HUES6 (cell line): ENCODE data around the gene SNUPN.
A peak's percentile ranks its signal among the peaks of the same experiment; 100 is the strongest.

Experiments used
- H3K27ac ChIP-seq: 2 replicates; pipeline ENCODE4 v1.7.0; 2013; ENCODE audit warnings: low read depth, mild to moderate bottlenecking, low read length, inconsistent platforms
- H3K27me3 ChIP-seq: 2 replicates; pipeline ENCODE4 v1.6.1; 2013; ENCODE audit warnings: low read length; ENCODE audit not compliant: control insufficient read depth, insufficient read depth
- H3K36me3 ChIP-seq: 2 replicates; pipeline ENCODE4 v1.6.1; 2013; ENCODE audit warnings: low read length; ENCODE audit not compliant: control insufficient read depth, insufficient read depth
- H3K4me1 ChIP-seq: 2 replicates; pipeline ENCODE4 v1.6.1; 2013; ENCODE audit warnings: low read length; ENCODE audit not compliant: control insufficient read depth, insufficient read depth
- H3K4me3 ChIP-seq: 2 replicates; pipeline ENCODE4 v1.5.1; 2013; ENCODE audit warnings: low read depth, low read length
- H3K9ac ChIP-seq: one replicate; pipeline ENCODE4 v1.6.1; 2013; ENCODE audit warnings: mild to moderate bottlenecking, low read length
- H3K9me3 ChIP-seq: 2 replicates; pipeline ENCODE4 v1.6.1; 2013; ENCODE audit warnings: low read depth, low read length; ENCODE audit not compliant: control insufficient read depth, insufficient read depth

The SNUPN gene

DNA sequence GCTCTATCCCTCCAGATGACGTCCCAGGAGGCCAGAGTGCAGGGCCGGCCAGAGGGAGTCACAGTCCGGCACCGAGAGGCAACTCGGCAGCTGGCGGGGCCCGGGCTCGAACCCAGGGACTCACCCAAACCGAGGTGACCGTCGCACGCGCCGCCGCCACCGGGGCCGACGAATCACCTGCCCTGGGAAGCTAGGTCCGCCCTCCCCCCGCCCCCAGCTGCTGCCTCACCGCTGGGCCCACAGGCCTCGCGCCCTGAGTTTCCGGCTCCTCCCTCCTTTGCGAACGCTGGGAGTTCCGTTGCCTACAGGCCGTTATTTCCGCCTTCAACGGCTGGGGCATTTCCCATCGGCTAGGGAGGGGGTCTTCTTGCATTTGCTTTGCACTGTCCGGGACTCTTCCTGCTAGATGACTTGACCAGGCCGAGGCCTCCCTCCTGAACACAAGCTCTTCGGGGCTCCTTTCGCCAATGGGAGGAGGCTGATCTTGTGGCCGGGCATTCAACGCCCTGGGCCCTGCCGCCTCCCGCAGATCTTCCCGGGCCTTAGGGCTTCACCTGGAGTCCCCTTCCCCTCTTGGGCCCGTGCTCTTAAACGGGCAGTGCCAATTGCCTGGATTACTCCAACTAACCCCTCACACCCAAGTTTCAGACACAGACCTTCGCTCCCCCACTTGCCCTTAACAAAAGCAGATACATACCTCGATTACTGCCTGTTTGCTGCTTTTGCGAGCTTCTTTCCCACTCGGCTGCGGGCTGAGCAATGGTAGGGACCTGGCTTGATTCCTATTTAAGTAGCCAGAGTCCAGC lies at the start of gene SNUPN:
TSS of gene SNUPN (minus strand) at position 184 of the 806 bp plus-strand sequence. CDS start 4,674 bp downstream, outside the sequence.
- peak within 1 kb of the TSS; percentile 87 for H3K4me3 ChIP-seq
- H3K9me3 ChIP-seq = no peaks in the 10 kb centered on the region
- peaks cover under 1% of the 10 kb centered on the region; the same call in 1 of the 2 replicates for H3K36me3 ChIP-seq
- peak within 1 kb of the TSS; percentile 96 for H3K9ac ChIP-seq
- H3K27ac ChIP-seq = peak within 1 kb of the TSS; percentile 97
- no peaks in the 10 kb centered on the region for H3K27me3 ChIP-seq
- H3K4me1 ChIP-seq = peaks cover 5% of the 10 kb centered on the region; the same call in 1 of the 2 replicates

GRCh38 chr15:75674366-75674765 lies 48.8 kb upstream of the SNUPN start:
- Histone ChIP-seq H3K4me3 (no peak overlapping the region), H3K27ac (no peak overlapping the region), H3K9ac (no peak overlapping the region), H3K4me1 (peaks cover 26% of the 10 kb centered on the region), H3K36me3 (no peaks in the 10 kb centered on the region), H3K9me3 (no peaks in the 10 kb centered on the region), H3K27me3 (no peaks in the 10 kb centered on the region)

DNA sequence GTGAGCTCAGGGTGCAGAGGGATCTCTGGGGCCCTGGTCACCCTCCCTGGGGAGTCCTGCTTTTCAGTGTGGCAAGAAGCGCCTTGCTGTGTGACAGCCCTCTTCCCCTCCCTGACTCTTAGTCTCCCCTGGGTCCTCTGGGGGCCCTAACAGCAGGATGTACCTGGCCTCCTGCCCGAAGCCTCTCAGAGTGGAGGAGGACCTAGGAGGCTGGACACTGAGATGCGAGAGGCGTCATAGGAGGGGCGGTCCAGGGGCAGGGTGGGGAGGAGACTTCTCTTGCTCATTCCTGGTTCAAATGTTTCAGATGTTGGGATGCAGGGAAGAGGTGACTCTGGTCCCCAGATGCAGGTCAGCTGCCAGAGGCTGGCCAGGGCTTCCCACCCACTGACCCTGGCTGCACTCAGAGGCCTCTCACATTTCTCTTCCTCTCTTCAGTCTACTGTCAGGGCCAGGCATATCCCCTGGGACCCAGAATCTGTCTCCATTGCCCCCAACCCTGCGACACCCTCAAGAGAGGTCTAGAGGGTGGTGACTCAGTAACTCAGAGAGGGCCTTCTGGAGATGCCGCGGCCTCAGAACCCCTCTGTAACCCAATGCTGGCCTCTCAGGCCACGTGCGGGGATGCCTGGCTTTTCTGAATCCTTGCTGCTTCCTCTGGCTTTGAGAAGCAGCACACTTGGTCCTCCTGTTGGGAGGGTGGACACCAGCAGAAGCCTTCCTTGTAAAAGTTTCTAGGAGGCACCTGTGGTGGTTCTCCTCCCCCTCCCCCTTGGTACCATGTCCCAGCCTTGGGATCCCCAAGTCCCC lies 48.1 kb upstream of the SNUPN start:
- Histone ChIP-seq H3K27ac (peak overlapping the region; percentile 46; the same call in 1 of the 2 replicates), H3K4me3 (no peak overlapping the region), H3K9ac (peak overlapping the region; percentile 66)

DNA sequence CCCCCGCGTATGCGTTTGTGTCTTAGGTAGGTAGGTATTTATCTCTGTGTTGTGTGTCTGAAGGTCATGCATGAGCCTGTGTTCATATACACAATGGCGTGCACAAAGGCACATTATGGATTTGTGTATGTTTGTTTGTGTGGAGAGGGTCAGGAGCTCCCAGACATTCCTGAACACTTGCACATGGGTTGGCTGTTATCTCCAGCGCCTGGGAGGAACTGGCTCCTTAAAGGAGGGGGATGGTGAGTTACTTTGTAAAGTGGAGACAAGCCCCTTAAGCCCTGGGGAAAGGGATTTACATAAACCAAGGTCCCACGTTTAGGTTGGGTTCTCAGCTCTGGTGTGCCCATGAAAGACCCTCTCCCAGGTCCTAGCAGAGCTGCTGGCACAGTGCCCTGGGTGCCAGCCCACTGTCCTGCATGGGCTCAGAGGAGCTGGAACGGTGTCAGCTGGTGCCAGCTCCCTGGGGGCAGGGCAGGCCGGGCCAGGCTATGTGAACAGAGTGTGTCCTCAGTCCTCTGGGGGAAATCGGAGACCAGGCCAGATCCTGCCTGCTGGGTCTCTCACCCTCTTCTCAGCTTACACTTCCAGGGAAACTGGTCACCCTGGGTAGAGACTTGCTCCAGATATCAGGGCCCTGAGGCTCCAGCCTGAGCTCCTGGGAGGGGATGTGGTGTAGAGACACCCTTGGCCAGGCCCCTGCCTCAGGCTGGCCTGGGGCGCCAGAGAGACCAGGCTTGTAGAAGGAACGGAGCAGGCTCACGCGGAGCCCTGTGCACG lies 47.3 kb upstream of the SNUPN start:
- Histone ChIP-seq H3K4me1 (peaks cover 26% of the 10 kb centered on the region), H3K27me3 (no peaks in the 10 kb centered on the region), H3K4me3 (peak overlapping the region; percentile 20; the same call in 1 of the 2 replicates), H3K9me3 (no peaks in the 10 kb centered on the region), H3K9ac (peak overlapping the region; percentile 66), H3K27ac (peak overlapping the region; percentile 46; the same call in 1 of the 2 replicates), H3K36me3 (no peaks in the 10 kb centered on the region)

More for the DNA sequence above, 48.1 kb upstream of the SNUPN start:
- Histone ChIP-seq H3K36me3 (no peaks in the 10 kb centered on the region), H3K4me1 (peaks cover 26% of the 10 kb centered on the region), H3K27me3 (no peaks in the 10 kb centered on the region), H3K9me3 (no peaks in the 10 kb centered on the region)

DNA sequence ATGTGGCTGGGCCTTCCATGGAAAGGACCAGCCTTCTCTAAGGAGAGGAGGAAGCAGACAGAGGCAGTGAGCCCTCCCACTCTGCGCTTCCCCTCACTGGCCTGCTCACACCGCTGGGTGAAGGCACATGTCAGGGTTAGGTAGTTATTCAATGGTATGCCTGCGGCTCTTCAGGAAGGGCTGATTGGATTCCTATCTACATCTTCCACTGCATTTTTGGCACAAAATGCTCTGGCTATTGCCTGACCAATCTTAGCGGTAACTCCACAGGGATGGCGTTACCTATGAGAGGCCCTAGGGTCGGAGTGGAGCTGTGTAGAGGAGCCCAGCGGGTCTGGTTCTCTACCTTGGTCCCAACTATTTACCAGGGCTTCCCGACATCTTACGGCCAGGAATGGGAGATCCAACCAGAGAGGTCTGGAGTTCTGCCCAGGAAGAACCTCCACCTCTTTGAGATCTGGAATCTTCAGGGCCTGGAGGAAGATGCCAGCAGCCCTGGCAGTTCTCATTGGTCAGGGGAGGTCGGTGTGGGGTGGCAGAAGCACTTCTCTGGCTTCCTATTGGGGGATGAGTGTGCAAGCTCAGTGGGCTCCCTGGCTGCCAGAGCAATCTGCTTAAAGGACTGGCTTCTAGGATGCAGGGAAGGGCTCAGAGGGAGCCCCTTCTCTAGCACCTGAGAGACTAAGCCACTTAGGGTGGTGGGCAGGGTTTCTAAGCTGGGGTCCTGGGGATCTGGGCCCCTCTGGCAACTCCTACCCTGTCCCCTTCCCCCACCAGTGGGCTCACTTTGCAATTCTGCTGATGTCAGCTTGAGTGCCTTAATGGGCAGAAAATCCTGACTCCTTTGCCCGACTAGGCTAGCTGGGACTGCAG lies 46.4 kb upstream of the SNUPN start:
- H3K36me3 ChIP-seq = no peaks in the 10 kb centered on the region
- H3K4me3 ChIP-seq = peak overlapping the region; percentile 20; the same call in 1 of the 2 replicates
- H3K9ac ChIP-seq = peak overlapping the region; percentile 66
- H3K27me3 ChIP-seq = no peaks in the 10 kb centered on the region
- H3K27ac ChIP-seq = peak overlapping the region; percentile 46; the same call in 1 of the 2 replicates
- peaks cover 26% of the 10 kb centered on the region for H3K4me1 ChIP-seq
- H3K9me3 ChIP-seq = no peaks in the 10 kb centered on the region

DNA sequence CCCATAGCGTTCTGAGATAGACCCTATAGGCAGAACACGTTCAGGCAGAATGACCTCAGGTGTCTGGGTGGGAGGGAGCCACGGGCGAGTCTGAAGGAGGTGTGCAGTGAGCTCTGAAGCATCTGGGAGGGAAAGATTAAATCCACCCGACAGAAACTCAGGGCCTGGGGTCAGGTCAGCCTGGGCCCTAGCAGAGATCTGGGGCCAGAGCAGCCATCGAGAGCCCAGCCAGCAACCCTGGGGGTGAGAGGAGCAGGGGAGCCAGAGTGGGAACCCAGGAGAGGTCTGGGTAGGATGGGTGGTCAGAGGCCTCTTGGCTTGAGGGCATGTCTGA lies 44.3 kb upstream of the SNUPN start:
- Histone ChIP-seq H3K36me3 (no peaks in the 10 kb centered on the region), H3K9me3 (no peaks in the 10 kb centered on the region), H3K9ac (no peak overlapping the region)

DNA sequence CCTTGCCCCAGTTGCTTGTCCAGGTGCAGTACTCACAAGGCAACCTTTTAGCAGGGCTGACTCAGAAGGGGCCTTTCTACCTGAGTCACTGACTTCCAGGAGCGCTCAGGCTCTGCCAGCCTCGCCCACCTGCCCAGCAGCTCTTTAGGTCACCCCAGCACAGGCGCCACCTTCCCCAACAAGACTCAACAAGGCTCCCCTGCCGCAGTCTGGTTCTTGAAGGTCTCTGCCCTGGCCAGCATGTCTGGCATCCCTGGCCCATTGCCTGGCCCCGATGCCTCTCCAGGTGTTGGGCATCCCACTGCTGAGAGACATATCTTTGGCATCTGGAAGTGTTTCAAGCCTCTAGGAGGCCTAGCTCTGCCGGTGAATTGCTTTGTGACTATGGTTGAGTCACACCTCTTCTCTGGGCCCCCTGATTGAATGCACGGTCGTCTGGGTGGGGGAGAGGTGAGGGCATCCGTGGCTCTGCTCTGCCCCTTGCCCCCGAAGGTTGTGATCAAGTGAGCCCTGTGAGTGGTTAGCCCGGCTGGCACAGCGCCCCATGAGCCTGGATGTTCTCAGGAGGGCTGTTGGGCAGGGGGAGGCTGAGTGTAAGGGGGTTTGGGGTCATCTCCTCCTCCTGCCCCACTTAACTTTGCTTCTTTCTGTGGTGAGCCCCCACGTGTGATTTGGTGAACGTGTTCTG lies 43.8 kb upstream of the SNUPN start:
- H3K27ac ChIP-seq = no peak overlapping the region
- H3K36me3 ChIP-seq = no peaks in the 10 kb centered on the region
- H3K27me3 ChIP-seq = no peaks in the 10 kb centered on the region
- H3K4me3 ChIP-seq = no peak overlapping the region
- no peak overlapping the region for H3K9ac ChIP-seq
- H3K9me3 ChIP-seq = no peaks in the 10 kb centered on the region
- peaks cover 26% of the 10 kb centered on the region for H3K4me1 ChIP-seq

More for the DNA sequence above, 44.3 kb upstream of the SNUPN start:
- Histone ChIP-seq H3K27me3 (no peaks in the 10 kb centered on the region), H3K27ac (no peak overlapping the region), H3K4me3 (no peak overlapping the region), H3K4me1 (peaks cover 26% of the 10 kb centered on the region)

DNA sequence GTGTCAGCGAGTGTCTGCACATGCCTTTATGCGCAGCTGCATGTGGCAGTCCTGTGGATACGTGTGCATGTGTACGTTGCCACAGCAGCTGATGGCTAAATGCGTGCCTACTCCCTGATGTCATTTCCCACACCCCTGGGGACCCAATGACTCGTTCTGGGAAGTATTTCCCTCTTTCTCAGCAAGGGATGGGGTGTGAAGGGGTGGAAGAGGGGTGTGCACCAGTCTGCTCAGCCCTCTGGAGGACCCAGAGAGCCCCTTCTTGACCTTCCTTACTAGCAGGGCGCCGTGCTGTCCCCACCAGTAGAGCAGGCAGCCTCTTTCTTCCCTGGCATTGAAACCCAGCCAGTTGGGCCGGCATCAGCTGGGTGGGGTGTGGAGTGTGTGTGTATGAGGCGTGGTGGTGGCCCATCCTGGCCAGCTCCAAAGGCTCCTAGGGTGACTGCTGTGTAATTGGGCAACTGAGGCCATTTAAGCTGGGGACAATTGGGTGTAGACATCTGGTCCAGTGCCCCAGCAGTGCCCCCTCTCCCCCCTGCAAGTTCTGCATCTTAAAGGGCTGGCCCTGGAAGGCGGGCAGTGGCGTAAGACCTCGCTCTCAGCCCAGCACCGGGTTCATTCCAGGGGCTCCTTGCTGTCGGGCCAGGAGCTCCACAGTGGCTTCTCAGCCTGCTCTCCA lies 41.4 kb upstream of the SNUPN start:
- H3K27me3 ChIP-seq = no peaks in the 10 kb centered on the region
- H3K36me3 ChIP-seq = no peaks in the 10 kb centered on the region; the same call in 1 of the 2 replicates
- H3K4me1 ChIP-seq = peaks cover 6% of the 10 kb centered on the region
- H3K9ac ChIP-seq = no peak overlapping the region
- no peaks in the 10 kb centered on the region for H3K9me3 ChIP-seq
- no peak overlapping the region for H3K27ac ChIP-seq
- no peak overlapping the region for H3K4me3 ChIP-seq

DNA sequence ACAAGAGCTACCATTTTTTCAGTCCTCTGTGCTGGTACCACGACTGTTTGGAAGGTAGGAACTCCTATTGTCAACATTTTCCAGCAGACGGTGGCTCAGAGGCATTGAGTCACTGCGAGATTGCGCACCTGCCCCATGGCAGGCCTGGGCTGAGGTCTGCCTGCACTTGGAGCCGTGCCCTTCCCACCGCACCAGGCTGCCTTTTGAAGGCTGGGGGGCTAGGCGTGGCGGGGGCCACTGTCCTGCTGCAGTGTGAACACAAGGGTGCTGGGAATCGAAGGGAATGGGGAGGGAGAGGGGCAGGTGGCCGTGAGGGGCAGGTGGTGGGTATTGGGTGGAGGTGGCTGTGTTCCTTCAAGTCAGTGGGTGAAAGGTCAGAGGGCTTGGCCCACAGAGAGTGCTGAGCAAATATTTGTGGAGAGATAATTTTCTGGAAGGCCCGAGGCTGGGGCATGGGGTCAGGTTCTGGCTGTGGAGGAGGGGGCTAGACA lies 38.5 kb upstream of the SNUPN start:
- H3K4me3 ChIP-seq = no peak overlapping the region
- no peaks in the 10 kb centered on the region for H3K9me3 ChIP-seq
- no peak overlapping the region for H3K9ac ChIP-seq
- no peak overlapping the region for H3K27ac ChIP-seq
- peaks cover 3% of the 10 kb centered on the region; the same call in 1 of the 2 replicates for H3K4me1 ChIP-seq
- no peaks in the 10 kb centered on the region for H3K27me3 ChIP-seq
- peaks cover 4% of the 10 kb centered on the region for H3K36me3 ChIP-seq
